HG03521 (cell line): ENCODE results near the gene TMEM87A.

ENCODE experiments used
- ATAC-seq: cut with Tn5 transposase; IDR thresholded peaks from one replicate; pipeline ENCODE4 v1.9.1; 2021; ENCODE audit warnings: mild to moderate bottlenecking, moderate library complexity; ENCODE audit not compliant: unreplicated experiment

The TMEM87A gene

DNA sequence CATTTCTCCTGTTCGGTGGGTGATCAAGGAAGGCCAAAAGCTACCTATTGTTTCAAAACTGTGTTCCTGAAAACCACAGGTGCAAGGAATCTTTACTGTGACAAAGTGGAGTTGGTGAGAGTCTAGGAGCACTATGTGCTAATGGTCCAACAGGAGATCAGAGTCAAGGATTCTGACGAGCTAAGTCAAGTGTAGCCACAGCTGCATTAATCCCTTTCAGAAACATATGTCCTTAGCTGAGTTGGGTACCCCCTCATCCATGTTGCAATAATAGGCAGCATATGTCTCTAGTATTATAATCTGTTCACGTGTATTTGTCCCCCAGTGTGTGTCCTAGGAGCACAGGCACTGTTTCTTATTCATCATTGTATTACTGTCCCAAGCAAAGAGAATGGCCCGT, 66.8 kb downstream of the TMEM87A start:
- ATAC-seq, result no peak

- no peak for ATAC-seq
These were observed 69.3 kb downstream of the TMEM87A start for GRCh38 chr15:42203891-42204290.

DNA sequence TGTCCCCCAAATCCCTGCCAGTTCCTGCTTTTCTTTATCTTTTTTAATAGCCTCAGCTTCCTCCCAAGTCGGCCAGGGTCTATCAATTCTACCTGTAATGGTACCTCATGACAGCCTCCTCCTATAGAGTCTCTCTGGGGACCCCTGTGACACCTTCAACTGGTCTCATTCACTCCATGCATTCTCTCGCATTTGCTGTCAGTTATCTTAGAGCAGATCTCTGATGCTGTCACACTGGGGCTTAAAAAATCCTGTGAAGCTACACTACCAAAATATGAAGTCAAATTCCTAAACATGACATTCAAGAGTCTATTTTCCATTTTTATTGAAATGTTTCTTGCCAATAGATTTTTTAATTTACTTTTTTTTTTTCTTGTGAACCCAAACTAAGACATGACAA, 70.6 kb downstream of the TMEM87A start:
- no peak for ATAC-seq

GRCh38 chr15:42201801-42202200, 71.4 kb downstream of the TMEM87A start:
- ATAC-seq, result no peak

GRCh38 chr15:42199126-42199525, 74.1 kb downstream of the TMEM87A start:
- ATAC-seq, result no peak

DNA sequence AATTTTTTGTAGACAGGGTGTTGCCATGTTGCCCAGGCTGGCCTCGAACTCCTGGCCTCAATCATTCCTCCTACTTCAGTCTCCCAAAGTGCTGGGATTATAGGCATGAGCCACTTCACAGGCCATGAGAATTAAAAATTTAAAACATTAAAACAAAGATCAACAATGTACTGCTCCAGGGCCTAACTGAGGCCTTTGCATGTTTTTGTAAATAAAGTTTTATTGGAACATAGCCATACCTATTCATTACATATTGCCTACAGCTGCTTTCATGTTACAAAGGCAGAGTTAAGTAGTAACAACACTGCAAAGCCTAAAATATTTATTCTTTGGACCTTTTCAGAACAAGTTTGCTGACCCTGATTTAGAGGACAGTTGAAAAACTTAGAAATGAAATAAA, 74.7 kb downstream of the TMEM87A start:
- ATAC-seq, result no peak

GRCh38 chr15:42194513-42194912, 78.7 kb downstream of the TMEM87A start:
- ATAC-seq, result no peak

DNA sequence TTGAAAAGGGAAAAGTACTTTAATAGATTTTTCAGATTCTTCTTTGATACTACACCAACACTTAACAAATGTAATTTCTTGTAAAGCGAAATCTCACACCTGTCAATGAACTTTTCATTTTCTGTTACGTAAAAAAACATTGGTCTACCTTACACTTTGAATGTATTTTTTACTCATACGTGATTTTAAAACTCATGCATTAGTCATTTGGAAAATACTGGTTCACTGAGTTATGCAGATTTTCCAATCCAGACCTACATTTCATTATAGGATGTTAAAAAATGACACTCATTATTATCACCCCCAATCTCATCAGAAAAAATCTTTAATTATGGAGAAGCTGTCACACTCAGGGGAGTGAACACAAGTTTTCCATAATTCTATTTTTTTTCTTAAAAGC, 79.8 kb downstream of the TMEM87A start:
- ATAC-seq, result no peak

GRCh38 chr15:42191610-42192346, 81.5 kb downstream of the TMEM87A start:
- no peak for ATAC-seq

DNA sequence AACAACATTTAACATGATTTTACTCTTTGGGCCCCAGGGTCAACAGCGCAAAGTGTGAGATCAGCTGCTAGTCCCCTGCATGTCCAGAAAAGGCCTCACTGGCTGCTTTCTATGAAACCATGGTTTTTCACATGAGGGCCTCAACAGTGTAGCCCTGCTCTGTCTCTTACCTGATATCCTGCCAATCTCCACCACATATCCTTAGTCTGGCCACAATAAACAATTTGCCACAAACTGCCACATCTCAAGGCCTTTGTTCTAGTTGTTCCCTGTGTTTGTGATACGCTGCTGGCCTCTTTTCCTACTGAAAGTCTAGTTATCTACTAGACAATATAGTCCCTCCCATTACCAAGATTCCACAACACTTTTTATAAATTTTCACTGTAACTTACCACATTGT, 82.9 kb downstream of the TMEM87A start:
- ATAC-seq, result no peak

- no peak for ATAC-seq
These were observed 87.4 kb downstream of the TMEM87A start for GRCh38 chr15:42185801-42186200.

DNA sequence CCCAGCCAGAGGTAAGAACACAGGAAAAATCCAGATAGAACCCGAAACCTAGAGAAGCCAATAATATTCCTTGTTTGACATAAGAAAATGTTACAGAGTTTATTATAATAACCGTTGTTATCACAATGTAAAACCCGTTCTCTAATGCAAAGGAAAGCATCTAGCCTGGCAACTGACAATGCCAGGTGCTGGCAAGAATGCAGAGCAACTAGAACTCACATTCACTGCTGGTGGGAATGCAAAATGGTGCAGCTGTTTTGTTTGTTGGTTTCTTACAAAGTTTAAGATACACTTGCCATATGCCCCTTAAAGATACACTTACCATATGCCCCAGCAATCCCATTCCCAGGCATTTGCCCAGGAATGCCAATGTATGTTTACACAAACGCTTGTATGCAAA, 88.5 kb downstream of the TMEM87A start:
- no peak for ATAC-seq

DNA sequence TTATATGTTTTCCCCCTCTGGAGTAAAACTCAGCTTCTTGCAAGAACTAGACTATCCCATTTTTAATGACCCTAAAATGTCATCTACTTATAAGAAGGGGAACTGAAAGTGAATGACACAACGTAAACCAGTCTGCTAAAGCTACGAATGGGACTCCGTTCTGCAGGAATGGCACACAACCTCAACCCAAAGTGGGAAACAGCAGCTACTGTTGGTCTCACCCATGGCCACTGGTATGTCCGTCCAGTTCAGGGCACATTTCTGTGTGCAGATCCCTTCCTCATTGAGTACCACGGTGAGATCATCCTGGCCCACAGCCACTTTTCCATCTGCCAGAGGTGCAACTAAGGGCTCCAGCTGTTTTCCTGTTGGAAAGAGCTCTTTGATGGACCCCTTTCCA, 88.9 kb downstream of the TMEM87A start:
- ATAC-seq, result no peak

- ATAC-seq, result no peak
These were observed 90.3 kb downstream of the TMEM87A start for GRCh38 chr15:42182961-42183360.

GRCh38 chr15:42182328-42182886, 90.8 kb downstream of the TMEM87A start:
- ATAC-seq, result no peak

GRCh38 chr15:42178056-42178455, 95.2 kb downstream of the TMEM87A start:
- no peak for ATAC-seq

GRCh38 chr15:42175671-42176070, 97.6 kb downstream of the TMEM87A start:
- ATAC-seq, result no peak

- no peak for ATAC-seq
These were observed 100.8 kb downstream of the TMEM87A start for GRCh38 chr15:42172475-42172874.

GRCh38 chr15:42171795-42172194, 101.4 kb downstream of the TMEM87A start:
- no peak for ATAC-seq

GRCh38 chr15:42171122-42171521, 102.1 kb downstream of the TMEM87A start:
- ATAC-seq, result no peak

GRCh38 chr15:42166225-42166940, 106.8 kb downstream of the TMEM87A start:
- no peak for ATAC-seq

GRCh38 chr15:42165106-42165505, 108.1 kb downstream of the TMEM87A start:
- ATAC-seq, result no peak
